PFSK-1 (cell line): ENCODE results near the gene IL25.

Source experiments
- FOXP2 ChIP-seq: optimal IDR thresholded peaks from 2 replicates; pipeline ENCODE3; 2011; ENCODE audit warnings: borderline replicate concordance, control low read depth, inconsistent platforms; ENCODE audit not compliant: insufficient read depth; ENCODE audit errors: extremely low read length, extremely low read depth
- POLR2AphosphoS5 ChIP-seq: IDR thresholded peaks from 2 replicates; pipeline ENCODE4 v1.6.1; 2012; ENCODE audit warnings: low read depth, mild to moderate bottlenecking, control low read depth, low read length, moderate library complexity
- REST ChIP-seq, 2 experiments: IDR thresholded peaks; 2 replicates each; pipeline versions ENCODE4 v1.6.1 to v1.8.0; 2011 to 2012; ENCODE audit warnings: low read depth in 2 of 2, low read length in 2 of 2, control low read depth in 1 of 2, inconsistent platforms in 1 of 2, mild to moderate bottlenecking in 1 of 2, moderate library complexity in 1 of 2; ENCODE audit not compliant: insufficient read depth in 1 of 2

GRCh38 chr14:23371865-23372264, 744 bp upstream of the IL25 start:
- no peak for TF ChIP-seq POLR2AphosphoS5
- TF ChIP-seq REST (IDR thresholded peaks at IDR 0.05; ENCODE audit: insufficient read depth in 1 of 2, low read depth in 2 of 2, low read length in 2 of 2), result no peak
- no peak for TF ChIP-seq FOXP2
